ENCODE data around the gene VPS4B. TPM values are rescaled to one million over a fixed set of nuclear protein-coding genes. Genes with fewer than 3 reads are reported as not detected.

The VPS4B gene
- total RNA-seq, 1 donor from 2014 or later: 44.5 TPM

DNA sequence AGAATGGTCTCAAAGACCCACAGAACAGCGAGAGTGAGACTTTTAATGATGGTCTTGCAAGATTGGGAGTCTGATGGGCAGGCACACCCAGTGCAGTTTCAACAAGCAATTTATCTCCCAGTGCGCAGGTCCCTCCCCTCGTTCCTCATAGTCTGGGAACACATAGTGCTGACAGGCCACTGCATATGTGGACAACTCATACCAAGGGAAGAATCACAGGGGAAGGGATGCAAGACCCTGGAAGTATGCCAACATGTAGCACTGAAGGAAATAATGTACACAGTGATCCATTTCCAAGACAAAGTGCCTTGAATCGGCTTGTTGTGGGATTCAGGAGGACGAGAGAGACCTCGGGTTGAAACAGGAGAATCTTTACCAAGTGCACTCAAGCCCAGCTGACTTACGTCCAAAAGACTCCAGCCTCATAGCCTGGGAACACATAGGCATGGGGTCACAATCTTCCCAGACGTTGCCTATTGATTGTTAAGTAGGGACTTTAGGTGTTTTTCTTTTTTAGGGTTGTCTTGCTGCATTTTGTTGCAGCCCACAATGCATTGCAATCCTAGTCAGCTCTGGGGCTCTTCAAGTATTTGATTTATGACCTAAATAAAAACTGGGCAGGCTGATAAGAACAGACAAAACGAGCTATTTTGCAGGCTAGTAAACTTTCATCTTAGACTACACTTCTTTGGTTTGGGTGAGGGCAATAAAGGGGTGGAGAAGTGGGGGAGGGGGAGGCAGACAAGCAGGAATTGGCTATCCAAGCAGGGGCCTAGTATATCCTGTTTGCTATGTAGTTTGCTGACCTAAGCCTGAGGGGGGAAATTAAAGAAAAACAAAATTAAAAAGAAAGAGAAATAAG is 29.8 kb upstream of the VPS4B start:
- TF ChIP-seq, protein P1, sequence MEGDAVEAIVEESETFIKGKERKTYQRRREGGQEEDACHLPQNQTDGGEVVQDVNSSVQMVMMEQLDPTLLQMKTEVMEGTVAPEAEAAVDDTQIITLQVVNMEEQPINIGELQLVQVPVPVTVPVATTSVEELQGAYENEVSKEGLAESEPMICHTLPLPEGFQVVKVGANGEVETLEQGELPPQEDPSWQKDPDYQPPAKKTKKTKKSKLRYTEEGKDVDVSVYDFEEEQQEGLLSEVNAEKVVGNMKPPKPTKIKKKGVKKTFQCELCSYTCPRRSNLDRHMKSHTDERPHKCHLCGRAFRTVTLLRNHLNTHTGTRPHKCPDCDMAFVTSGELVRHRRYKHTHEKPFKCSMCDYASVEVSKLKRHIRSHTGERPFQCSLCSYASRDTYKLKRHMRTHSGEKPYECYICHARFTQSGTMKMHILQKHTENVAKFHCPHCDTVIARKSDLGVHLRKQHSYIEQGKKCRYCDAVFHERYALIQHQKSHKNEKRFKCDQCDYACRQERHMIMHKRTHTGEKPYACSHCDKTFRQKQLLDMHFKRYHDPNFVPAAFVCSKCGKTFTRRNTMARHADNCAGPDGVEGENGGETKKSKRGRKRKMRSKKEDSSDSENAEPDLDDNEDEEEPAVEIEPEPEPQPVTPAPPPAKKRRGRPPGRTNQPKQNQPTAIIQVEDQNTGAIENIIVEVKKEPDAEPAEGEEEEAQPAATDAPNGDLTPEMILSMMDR (IDR thresholded peaks at IDR 0.05; ENCODE audit: partially characterized antibody, unreplicated experiment): no peak
- H3K9me3 Mint-ChIP-seq (ENCODE audit: unreplicated experiment): no peaks in the 10 kb centered on the region
- H3K36me3 Mint-ChIP-seq (ENCODE audit: unreplicated experiment): no peaks in the 10 kb centered on the region
- H3K27ac Mint-ChIP-seq (ENCODE audit: unreplicated experiment): no peak overlapping the region
- H3K4me1 Mint-ChIP-seq (ENCODE audit: low read depth, unreplicated experiment): no peaks in the 10 kb centered on the region
- H3K27me3 Mint-ChIP-seq (ENCODE audit: unreplicated experiment): peaks cover 4% of the 10 kb centered on the region
- DNase-seq: no peak
- no peak overlapping the region for H3K4me3 Mint-ChIP-seq (ENCODE audit: unreplicated experiment)

DNA sequence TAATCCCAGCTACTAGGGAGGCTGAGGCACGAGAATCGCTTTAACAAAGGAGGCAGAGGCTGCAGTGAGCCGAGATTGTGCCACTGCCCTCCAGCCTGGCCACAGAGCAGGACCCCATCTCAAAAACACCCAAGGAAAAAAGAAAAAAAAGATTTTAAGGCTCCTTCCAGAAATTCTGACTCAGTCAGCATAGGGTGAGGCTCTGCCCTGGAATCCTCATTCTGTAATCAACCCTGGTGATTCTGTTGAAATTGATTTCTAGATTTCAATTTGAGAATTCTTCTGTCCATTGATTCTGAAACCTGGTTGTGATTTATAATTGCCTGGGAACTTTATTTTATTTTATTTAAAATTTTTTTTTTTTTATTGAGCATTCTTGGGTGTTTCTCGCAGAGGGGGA is 27.1 kb upstream of the VPS4B start:
- TF ChIP-seq, protein P1 (IDR thresholded peaks at IDR 0.05; ENCODE audit: partially characterized antibody, unreplicated experiment): no peak
- DNase-seq: no peak
- H3K36me3 Mint-ChIP-seq (ENCODE audit: unreplicated experiment): no peaks in the 10 kb centered on the region

DNA sequence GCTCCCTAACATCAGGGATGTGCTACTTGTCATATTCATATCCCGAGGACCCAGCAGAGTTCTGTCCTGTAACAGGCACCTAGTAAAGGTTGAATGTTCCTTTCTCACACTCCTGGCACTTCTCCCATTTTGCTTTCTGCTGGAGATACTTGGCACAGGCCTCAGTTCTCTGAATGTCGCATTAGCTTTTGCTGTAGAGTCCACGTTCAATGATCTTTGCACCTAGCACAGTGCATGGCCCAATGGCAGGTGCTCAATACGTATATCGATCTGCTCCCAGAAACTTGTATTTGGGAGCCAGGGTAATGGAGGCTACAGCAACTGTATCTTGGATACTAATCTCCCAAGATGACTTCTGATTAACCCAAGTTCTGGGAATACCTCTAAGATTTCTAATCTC is 24.8 kb upstream of the VPS4B start:
- peaks cover 4% of the 10 kb centered on the region for H3K27me3 Mint-ChIP-seq (ENCODE audit: unreplicated experiment)
- TF ChIP-seq, protein P1 (IDR thresholded peaks at IDR 0.05; ENCODE audit: partially characterized antibody, unreplicated experiment): no peak
- no peaks in the 10 kb centered on the region for H3K9me3 Mint-ChIP-seq (ENCODE audit: unreplicated experiment)
- DNase-seq: no peak
- no peaks in the 10 kb centered on the region for H3K4me1 Mint-ChIP-seq (ENCODE audit: low read depth, unreplicated experiment)
- no peaks in the 10 kb centered on the region for H3K36me3 Mint-ChIP-seq (ENCODE audit: unreplicated experiment)
- H3K4me3 Mint-ChIP-seq (ENCODE audit: unreplicated experiment): no peak overlapping the region
- no peak overlapping the region for H3K27ac Mint-ChIP-seq (ENCODE audit: unreplicated experiment)

More for the DNA sequence above, 27.1 kb upstream of the VPS4B start:
- Mint-ChIP-seq H3K4me3 (ENCODE audit: unreplicated experiment) (no peak overlapping the region), H3K4me1 (ENCODE audit: low read depth, unreplicated experiment) (no peaks in the 10 kb centered on the region), H3K27ac (ENCODE audit: unreplicated experiment) (no peak overlapping the region), H3K9me3 (ENCODE audit: unreplicated experiment) (no peaks in the 10 kb centered on the region), H3K27me3 (ENCODE audit: unreplicated experiment) (peaks cover 4% of the 10 kb centered on the region)

DNA sequence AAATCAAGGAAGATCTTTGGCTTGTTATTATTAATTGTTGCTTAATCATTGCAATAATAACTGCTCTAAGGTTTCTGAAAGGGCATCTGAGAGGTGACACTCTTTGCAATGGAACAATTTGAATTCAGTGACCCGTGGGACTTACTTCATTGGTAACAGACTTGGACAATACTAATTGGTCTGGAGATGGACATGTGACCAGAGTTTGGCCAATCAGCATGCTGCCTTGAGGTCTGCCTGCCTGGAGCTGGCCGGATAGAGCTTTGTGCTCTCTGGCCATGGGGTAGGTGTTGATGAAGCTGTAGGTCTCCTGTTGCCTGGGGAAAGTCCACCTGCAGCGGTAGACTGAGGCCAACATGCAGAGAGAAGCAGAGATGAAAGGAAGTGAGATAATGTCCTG is 24.0 kb upstream of the VPS4B start:
- Mint-ChIP-seq H3K27me3 (ENCODE audit: unreplicated experiment) (peaks cover 2% of the 10 kb centered on the region), H3K4me1 (ENCODE audit: low read depth, unreplicated experiment) (no peaks in the 10 kb centered on the region), H3K36me3 (ENCODE audit: unreplicated experiment) (no peaks in the 10 kb centered on the region), H3K27ac (ENCODE audit: unreplicated experiment) (no peak overlapping the region), H3K9me3 (ENCODE audit: unreplicated experiment) (no peaks in the 10 kb centered on the region), H3K4me3 (ENCODE audit: unreplicated experiment) (no peak overlapping the region)
- TF ChIP-seq, protein P1 (IDR thresholded peaks at IDR 0.05; ENCODE audit: partially characterized antibody, unreplicated experiment): no peak
- DNase-seq: no peak

DNA sequence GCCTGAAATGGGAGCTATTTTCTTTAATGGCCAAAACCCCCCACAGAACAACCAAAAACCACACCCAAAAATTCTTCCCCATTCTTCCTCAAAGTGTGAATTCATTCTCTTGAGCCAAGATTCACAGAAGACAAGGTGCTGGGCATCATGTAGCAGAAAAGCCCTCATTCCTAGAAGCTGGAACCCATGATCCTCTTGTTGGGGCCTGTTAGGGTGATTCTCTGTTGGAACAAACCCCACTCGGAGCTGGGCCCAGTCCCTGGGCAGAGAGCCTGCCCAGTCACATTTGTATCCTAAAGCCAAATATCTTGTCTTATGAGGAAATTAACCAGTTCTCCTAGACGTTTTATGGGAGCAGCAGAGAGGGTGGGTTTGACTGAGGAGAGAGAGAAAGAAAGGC is 22.8 kb upstream of the VPS4B start:
- H3K4me1 Mint-ChIP-seq (ENCODE audit: low read depth, unreplicated experiment): no peaks in the 10 kb centered on the region
- H3K36me3 Mint-ChIP-seq (ENCODE audit: unreplicated experiment): no peaks in the 10 kb centered on the region
- no peak overlapping the region for H3K4me3 Mint-ChIP-seq (ENCODE audit: unreplicated experiment)
- no peaks in the 10 kb centered on the region for H3K9me3 Mint-ChIP-seq (ENCODE audit: unreplicated experiment)
- TF ChIP-seq, protein P1 (IDR thresholded peaks at IDR 0.05; ENCODE audit: partially characterized antibody, unreplicated experiment): no peak
- H3K27ac Mint-ChIP-seq (ENCODE audit: unreplicated experiment): no peak overlapping the region
- H3K27me3 Mint-ChIP-seq (ENCODE audit: unreplicated experiment): no peaks in the 10 kb centered on the region
- DNase-seq: no peak

Data from glutamatergic neuron (in vitro differentiated cells).